B cell (primary cell): ENCODE results near the gene ELOVL6.

Source experiments
- EZH2 ChIP-seq: IDR thresholded peaks from 2 replicates; pipeline ENCODE4 v1.6.1; 2012; ENCODE audit warnings: borderline replicate concordance, low read depth, mild to moderate bottlenecking, moderate library complexity, low read length; ENCODE audit not compliant: insufficient read depth, poor library complexity, severe bottlenecking
- TF ChIP-seq, protein P1 (sequence below): fragments of 200-600 bp; IDR thresholded peaks from one replicate; pipeline ENCODE4 v1.8.0; 2022; ENCODE audit warnings: antibody characterized with exemption, mild to moderate bottlenecking

DNA sequence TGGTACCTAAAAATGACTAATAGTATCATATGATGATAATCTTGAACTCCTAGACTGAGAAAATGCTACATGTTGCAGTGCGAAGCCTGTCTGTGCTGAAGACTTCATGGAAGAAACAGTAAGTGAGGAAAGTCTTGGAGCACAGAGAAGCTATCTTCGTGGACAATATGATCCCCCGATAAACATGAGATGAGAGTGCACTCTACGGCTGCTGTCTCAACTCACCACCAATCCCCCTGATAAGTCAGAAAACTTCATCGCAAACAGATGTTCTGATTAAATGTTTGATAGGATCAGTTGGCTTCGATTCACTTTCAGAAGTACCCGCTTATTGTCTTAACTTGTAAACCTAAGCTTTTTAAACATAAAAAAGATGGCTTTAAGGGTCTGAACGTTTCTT, 130.2 kb downstream of the ELOVL6 start:
- TF ChIP-seq, protein P1, sequence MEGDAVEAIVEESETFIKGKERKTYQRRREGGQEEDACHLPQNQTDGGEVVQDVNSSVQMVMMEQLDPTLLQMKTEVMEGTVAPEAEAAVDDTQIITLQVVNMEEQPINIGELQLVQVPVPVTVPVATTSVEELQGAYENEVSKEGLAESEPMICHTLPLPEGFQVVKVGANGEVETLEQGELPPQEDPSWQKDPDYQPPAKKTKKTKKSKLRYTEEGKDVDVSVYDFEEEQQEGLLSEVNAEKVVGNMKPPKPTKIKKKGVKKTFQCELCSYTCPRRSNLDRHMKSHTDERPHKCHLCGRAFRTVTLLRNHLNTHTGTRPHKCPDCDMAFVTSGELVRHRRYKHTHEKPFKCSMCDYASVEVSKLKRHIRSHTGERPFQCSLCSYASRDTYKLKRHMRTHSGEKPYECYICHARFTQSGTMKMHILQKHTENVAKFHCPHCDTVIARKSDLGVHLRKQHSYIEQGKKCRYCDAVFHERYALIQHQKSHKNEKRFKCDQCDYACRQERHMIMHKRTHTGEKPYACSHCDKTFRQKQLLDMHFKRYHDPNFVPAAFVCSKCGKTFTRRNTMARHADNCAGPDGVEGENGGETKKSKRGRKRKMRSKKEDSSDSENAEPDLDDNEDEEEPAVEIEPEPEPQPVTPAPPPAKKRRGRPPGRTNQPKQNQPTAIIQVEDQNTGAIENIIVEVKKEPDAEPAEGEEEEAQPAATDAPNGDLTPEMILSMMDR, result no peak
- TF ChIP-seq EZH2, result no peak
